ENCODE results near the gene CHCHD6. TPM values are rescaled to one million over a fixed set of nuclear protein-coding genes. Genes with fewer than 3 reads are reported as not detected.

Gene CHCHD6
- total RNA-seq, 1 donor from 2014 or later: 30.2 TPM

- H3K27ac Mint-ChIP-seq: no peak overlapping the region
- no peaks in the 10 kb centered on the region for H3K9me3 Mint-ChIP-seq (ENCODE audit: low read depth)
- no peak for DNase-seq (ENCODE audit: low spot score, unreplicated experiment)
- peaks cover 4% of the 10 kb centered on the region for H3K36me3 Mint-ChIP-seq (ENCODE audit: insufficient read depth)
- no peak overlapping the region for H3K4me3 Mint-ChIP-seq (ENCODE audit: low read depth)
- H3K4me1 Mint-ChIP-seq (ENCODE audit: low read depth): peaks cover 4% of the 10 kb centered on the region
- no peak for TF ChIP-seq CTCF (IDR thresholded peaks at IDR 0.05; ENCODE audit: unreplicated experiment)
- no peaks in the 10 kb centered on the region for H3K27me3 Mint-ChIP-seq
Observed at GRCh38 chr3:127003601-127004280, 299.7 kb downstream of the CHCHD6 start.

- no peaks in the 10 kb centered on the region for H3K9me3 Mint-ChIP-seq (ENCODE audit: low read depth)
- no peak overlapping the region for H3K27ac Mint-ChIP-seq
- peaks cover 4% of the 10 kb centered on the region for H3K36me3 Mint-ChIP-seq (ENCODE audit: insufficient read depth)
- no peaks in the 10 kb centered on the region for H3K27me3 Mint-ChIP-seq
- H3K4me1 Mint-ChIP-seq (ENCODE audit: low read depth): peaks cover 4% of the 10 kb centered on the region
- DNase-seq (ENCODE audit: low spot score, unreplicated experiment): no peak
- TF ChIP-seq CTCF (IDR thresholded peaks at IDR 0.05; ENCODE audit: unreplicated experiment): no peak
- H3K4me3 Mint-ChIP-seq (ENCODE audit: low read depth): no peak overlapping the region
Observed at GRCh38 chr3:127004641-127005397, 300.8 kb downstream of the CHCHD6 start.

- no peaks in the 10 kb centered on the region for H3K27me3 Mint-ChIP-seq
- TF ChIP-seq CTCF (IDR thresholded peaks at IDR 0.05; ENCODE audit: unreplicated experiment): no peak
Observed at GRCh38 chr3:127005864-127006500, 301.9 kb downstream of the CHCHD6 start.

GRCh38 chr3:127006781-127007436 is 302.9 kb downstream of the CHCHD6 start:
- Mint-ChIP-seq H3K36me3 (ENCODE audit: insufficient read depth) (peaks cover 4% of the 10 kb centered on the region), H3K9me3 (ENCODE audit: low read depth) (no peaks in the 10 kb centered on the region), H3K27me3 (no peaks in the 10 kb centered on the region), H3K4me3 (ENCODE audit: low read depth) (no peak overlapping the region), H3K4me1 (ENCODE audit: low read depth) (peaks cover 4% of the 10 kb centered on the region), H3K27ac (peak overlapping the region; percentile 91)
- no peak for TF ChIP-seq CTCF (IDR thresholded peaks at IDR 0.05; ENCODE audit: unreplicated experiment)
- no peak for DNase-seq (ENCODE audit: low spot score, unreplicated experiment)

More at GRCh38 chr3:127005864-127006500, 301.9 kb downstream of the CHCHD6 start:
- H3K27ac Mint-ChIP-seq: no peak overlapping the region
- peaks cover 4% of the 10 kb centered on the region for H3K36me3 Mint-ChIP-seq (ENCODE audit: insufficient read depth)
- H3K4me1 Mint-ChIP-seq (ENCODE audit: low read depth): peaks cover 4% of the 10 kb centered on the region
- no peak for DNase-seq (ENCODE audit: low spot score, unreplicated experiment)
- no peaks in the 10 kb centered on the region for H3K9me3 Mint-ChIP-seq (ENCODE audit: low read depth)
- no peak overlapping the region for H3K4me3 Mint-ChIP-seq (ENCODE audit: low read depth)

GRCh38 chr3:127008236-127008635 is 304.2 kb downstream of the CHCHD6 start:
- Mint-ChIP-seq H3K27me3 (no peaks in the 10 kb centered on the region), H3K4me1 (ENCODE audit: low read depth) (peaks cover 8% of the 10 kb centered on the region), H3K4me3 (ENCODE audit: low read depth) (no peak overlapping the region), H3K36me3 (ENCODE audit: insufficient read depth) (peaks cover 4% of the 10 kb centered on the region), H3K27ac (no peak overlapping the region), H3K9me3 (ENCODE audit: low read depth) (no peaks in the 10 kb centered on the region)
- no peak for TF ChIP-seq CTCF (IDR thresholded peaks at IDR 0.05; ENCODE audit: unreplicated experiment)
- DNase-seq (ENCODE audit: low spot score, unreplicated experiment): no peak
